CD14-positive monocyte (primary cell): ENCODE results near the gene COL4A1. TPM values are rescaled to one million over a fixed set of nuclear protein-coding genes. Genes with fewer than 3 reads are reported as not detected.

Experiments used
- DNase-seq, 3 donors: peaks; one replicate each; pipeline ENCODE4 v3.0.0-alpha.2; 2011 to 2022
- H2AFZ ChIP-seq: 2 replicates; pipeline ENCODE4 v1.6.0; 2012; ENCODE audit warnings: mild to moderate bottlenecking, low read depth, low read length, inconsistent platforms; ENCODE audit not compliant: insufficient read depth, poor library complexity, severe bottlenecking
- H3K27ac ChIP-seq, 2 donors: 1 replicate in 1 of 2; 2 replicates in 1 of 2; pipeline ENCODE4 v1.5.1; 2012 to 2013; ENCODE audit warnings: low read length in 2 of 2, control low read depth in 1 of 2, inconsistent platforms in 1 of 2, low read depth in 1 of 2, mild to moderate bottlenecking in 1 of 2
- H3K27me3 ChIP-seq, 2 donors: one replicate each; pipeline versions ENCODE4 v1.6.0 to v1.6.1; 2011 to 2013; ENCODE audit warnings: low read length in 2 of 2; ENCODE audit not compliant: control insufficient read depth in 2 of 2, insufficient read depth in 2 of 2
- H3K36me3 ChIP-seq, 2 donors: replicated peaks in 1 of 2; 1 replicate in 1 of 2; 2 replicates in 1 of 2; pipeline versions ENCODE4 v1.5.1 to v1.6.1; 2012 to 2013; ENCODE audit warnings: low read length in 2 of 2, control low read depth in 1 of 2, inconsistent platforms in 1 of 2, mild to moderate bottlenecking in 1 of 2; ENCODE audit not compliant: insufficient read depth in 2 of 2, control insufficient read depth in 1 of 2
- H3K4me1 ChIP-seq, 2 donors: 1 replicate in 1 of 2; 2 replicates in 1 of 2; pipeline versions ENCODE4 v1.5.1 to v1.6.1; 2012 to 2013; ENCODE audit warnings: low read length in 2 of 2, control low read depth in 1 of 2, inconsistent platforms in 1 of 2, mild to moderate bottlenecking in 1 of 2, moderate library complexity in 1 of 2; ENCODE audit not compliant: insufficient read depth in 2 of 2, control insufficient read depth in 1 of 2
- H3K4me2 ChIP-seq: replicated peaks from 2 replicates; pipeline ENCODE3; 2012; ENCODE audit warnings: low read length, moderate library complexity, mild to moderate bottlenecking; ENCODE audit not compliant: poor library complexity, severe bottlenecking; ENCODE audit errors: extremely low read depth
- H3K4me3 ChIP-seq, 3 experiments: fragments of 200-600 bp in 1 of 3; sonication (generic) in 1 of 3; replicated peaks in 1 of 3; 1 replicate in 2 of 3; 2 replicates in 1 of 3; pipeline ENCODE4 v1.5.1; 2011 to 2013; ENCODE audit warnings: low read length in 3 of 3, mild to moderate bottlenecking in 3 of 3, control low read depth in 2 of 3, low read depth in 2 of 3, inconsistent platforms in 1 of 3, moderate library complexity in 1 of 3
- H3K79me2 ChIP-seq: 2 replicates; pipeline ENCODE4 v1.6.0; 2012; ENCODE audit warnings: mild to moderate bottlenecking, control low read depth, inconsistent platforms, low read length, moderate library complexity; ENCODE audit not compliant: insufficient read depth
- H3K9ac ChIP-seq: 2 replicates; pipeline ENCODE4 v1.6.0; 2017; ENCODE audit warnings: low read length, mild to moderate bottlenecking; ENCODE audit not compliant: insufficient read depth, poor library complexity, severe bottlenecking
- H3K9me3 ChIP-seq, 2 donors: replicated peaks in 1 of 2; 1 replicate in 1 of 2; 2 replicates in 1 of 2; pipeline versions ENCODE4 v1.5.1 to v1.6.1; 2012 to 2013; ENCODE audit warnings: low read length in 2 of 2, control low read depth in 1 of 2; ENCODE audit not compliant: control insufficient read depth in 1 of 2, insufficient read depth in 1 of 2
- H4K20me1 ChIP-seq: 2 replicates; pipeline ENCODE4 v1.6.0; 2012; ENCODE audit warnings: mild to moderate bottlenecking, low read length, control low read depth, moderate library complexity; ENCODE audit not compliant: insufficient read depth
- H3K27ac Mint-ChIP-seq, 7 donors: one replicate each; pipeline ENCODE4 v1.8.0; 2020; ENCODE audit warnings: mild to moderate bottlenecking in 7 of 7, mixed read lengths in 7 of 7, moderate library complexity in 6 of 7, inconsistent platforms in 2 of 7
- H3K27me3 Mint-ChIP-seq, 3 donors: one replicate each; pipeline ENCODE4 v1.8.0; 2021 to 2022; ENCODE audit warnings: low read depth in 3 of 3, mild to moderate bottlenecking in 3 of 3, mixed read lengths in 3 of 3, moderate library complexity in 3 of 3, inconsistent platforms in 1 of 3
- H3K36me3 Mint-ChIP-seq, 2 donors: one replicate each; pipeline ENCODE4 v1.8.0; 2020; ENCODE audit warnings: mixed read lengths in 2 of 2, inconsistent platforms in 1 of 2, mild to moderate bottlenecking in 1 of 2
- H3K4me1 Mint-ChIP-seq: one replicate; pipeline ENCODE4 v1.8.0; 2020; ENCODE audit warnings: mild to moderate bottlenecking, mixed read lengths
- H3K4me3 Mint-ChIP-seq, 2 donors: one replicate each; pipeline ENCODE4 v1.8.0; 2020; ENCODE audit warnings: mild to moderate bottlenecking in 2 of 2, mixed read lengths in 2 of 2, moderate library complexity in 1 of 2
- H3K9me3 Mint-ChIP-seq, 7 donors: one replicate each; pipeline ENCODE4 v1.8.0; 2020 to 2022; ENCODE audit warnings: mixed read lengths in 7 of 7, mild to moderate bottlenecking in 6 of 7, moderate library complexity in 6 of 7, inconsistent platforms in 2 of 7
- CTCF ChIP-seq: fragments of 200-600 bp; IDR thresholded peaks from one replicate; pipeline ENCODE4 v1.8.0; 2022; ENCODE audit warnings: antibody characterized with exemption, mild to moderate bottlenecking
- WGBS: methylation state at CpG from one replicate; pipeline ENCODE4 v1.1.5; 2013; ENCODE audit warnings: missing lambda C conversion rate; ENCODE audit not compliant: insufficient coverage; 5-methylcytosine and 5-hydroxymethylcytosine counted together
- intact Hi-C, 2 donors: fragments of 100-400 bp; cut with micrococcal nuclease; formaldehyde crosslinking; loops; one replicate each; pipeline versions ENCODE4 v1.15.0 to v1.15.1; 2023
- polyA plus RNA-seq, 3 donors: library from polyadenylated mRNA; depleted of rRNA in 1 of 3; unstranded in 2 of 3; stranded (reverse) in 1 of 3; fragments of 300-500 nt in 2 of 3; fragments of >200 nt in 1 of 3; fragmentation: Illumina TruSeq in 2 of 3; gene quantifications; 1 replicate in 2 of 3; 2 replicates in 1 of 3; pipeline ENCODE4 v1.2.3, GENCODE V29; 2012 to 2021

The COL4A1 gene
- polyA plus RNA-seq, 3 donors, result 0.16 to 0.25 TPM; not detected in 1

- H3K9me3 ChIP-seq, result no peaks in the 10 kb centered on the region
- H3K36me3 ChIP-seq, result no peaks in the 10 kb centered on the region
- no peak overlapping the region for H3K4me2 ChIP-seq
- H3K9ac ChIP-seq, result no peak overlapping the region
- no peaks in the 10 kb centered on the region for H4K20me1 ChIP-seq
- H3K27me3 ChIP-seq, result peaks cover 0 to 8% of the 10 kb centered on the region in 2 donors
- Mint-ChIP-seq H3K27ac (no peak overlapping the region), H3K36me3 (no peaks in the 10 kb centered on the region), H3K4me3 (peak overlapping the region in 1 of 2 donors; percentile 6), H3K4me1 (peaks cover 5% of the 10 kb centered on the region), H3K9me3 (peaks cover 0 to 2% (median 0%) of the 10 kb centered on the region in 7 donors), H3K27me3 (peaks cover 12 to 19% (median 14%) of the 10 kb centered on the region in 3 donors)
- no peak overlapping the region for H3K27ac ChIP-seq
- 58% methylated on average over 18 of the region's 21 CpGs for WGBS
- H3K4me1 ChIP-seq, result peaks cover 6 to 8% of the 10 kb centered on the region in 2 donors
- intact Hi-C loops, result no loop called here
- no peak overlapping the region for H2AFZ ChIP-seq
- no peaks in the 10 kb centered on the region for H3K79me2 ChIP-seq
- H3K4me3 ChIP-seq, result no peak overlapping the region
- DNase-seq, result no peak
- TF ChIP-seq CTCF, result no peak
Observed at GRCh38 chr13:110218581-110219201, 88.3 kb downstream of the COL4A1 start.

DNA sequence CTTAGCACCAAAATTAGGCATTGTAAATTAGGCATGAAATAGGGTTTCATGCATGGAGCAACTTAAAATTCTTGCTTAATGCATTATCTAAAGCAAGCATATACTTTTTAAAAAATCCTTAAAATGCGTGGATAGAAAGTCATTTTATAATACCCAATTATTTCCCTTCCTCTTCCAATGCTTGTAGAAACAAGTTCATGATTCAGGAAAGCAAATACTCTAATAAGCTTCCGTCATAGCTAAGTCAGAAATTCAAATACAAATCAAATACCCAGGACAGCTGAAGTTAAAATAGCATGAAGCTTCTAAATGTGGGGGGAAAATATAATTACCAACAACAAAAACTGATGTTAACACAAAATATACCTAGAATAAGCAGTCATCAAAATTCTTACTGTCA, 89.1 kb downstream of the COL4A1 start:
- Histone ChIP-seq H3K27ac (no peak overlapping the region), H3K27me3 (peaks cover 0 to 8% of the 10 kb centered on the region in 2 donors), H3K9ac (no peak overlapping the region), H2AFZ (no peak overlapping the region), H4K20me1 (no peaks in the 10 kb centered on the region), H3K4me2 (no peak overlapping the region), H3K79me2 (no peaks in the 10 kb centered on the region), H3K4me1 (peaks cover 6 to 8% of the 10 kb centered on the region in 2 donors), H3K36me3 (no peaks in the 10 kb centered on the region), H3K9me3 (no peaks in the 10 kb centered on the region), H3K4me3 (no peak overlapping the region)
- Mint-ChIP-seq H3K4me3 (no peak overlapping the region), H3K36me3 (no peaks in the 10 kb centered on the region), H3K9me3 (peaks cover 0 to 2% (median 0%) of the 10 kb centered on the region in 7 donors), H3K4me1 (peaks cover 5% of the 10 kb centered on the region), H3K27ac (no peak overlapping the region), H3K27me3 (peaks cover 12 to 20% (median 15%) of the 10 kb centered on the region in 3 donors)
- DNase-seq, result no peak
- intact Hi-C loops, result no loop called here
- TF ChIP-seq CTCF, result no peak
- WGBS, result no CpG with 5 or more reads among the region's 2 CpGs
